Progenitor cell of endocrine pancreas (in vitro differentiated cells): ENCODE measurements around the gene PDE6C. TPM values are rescaled to one million over a fixed set of nuclear protein-coding genes. Genes with fewer than 3 reads are reported as not detected.

ENCODE experiments used
- DNase-seq: peaks from one replicate; pipeline ENCODE4 v3.0.0; 2021; ENCODE audit warnings: low spot score; ENCODE audit not compliant: unreplicated experiment
- H3K27ac Mint-ChIP-seq: 2 replicates; pipeline ENCODE4 v1.8.0; 2021; ENCODE audit warnings: mild to moderate bottlenecking, moderate library complexity, mixed read lengths
- H3K27me3 Mint-ChIP-seq: 2 replicates; pipeline ENCODE4 v1.8.0; 2021; ENCODE audit warnings: mixed read lengths
- H3K36me3 Mint-ChIP-seq: 2 replicates; pipeline ENCODE4 v1.8.0; 2022; ENCODE audit warnings: mixed read lengths; ENCODE audit not compliant: insufficient read depth
- H3K4me1 Mint-ChIP-seq: 2 replicates; pipeline ENCODE4 v1.8.0; 2021; ENCODE audit warnings: low read depth, mixed read lengths
- H3K4me3 Mint-ChIP-seq: 2 replicates; pipeline ENCODE4 v1.8.0; 2021; ENCODE audit warnings: low read depth, mild to moderate bottlenecking, moderate library complexity, mixed read lengths
- H3K9me3 Mint-ChIP-seq: 2 replicates; pipeline ENCODE4 v1.8.0; 2021; ENCODE audit warnings: low read depth, mixed read lengths
- CTCF ChIP-seq: fragments of 200-600 bp; sonication (generic); IDR thresholded peaks from one replicate; pipeline ENCODE4 v1.5.0; 2021; ENCODE audit warnings: antibody characterized with exemption, mild to moderate bottlenecking; ENCODE audit not compliant: unreplicated experiment
- total RNA-seq: library from RNA; stranded (reverse); gene quantifications from 2 replicates; pipeline ENCODE4 v1.2.1, GENCODE V29; 2021

The PDE6C gene
- total RNA-seq, 1 donor from 2014 or later, result not detected

GRCh38 chr10:93672022-93672678, 59.8 kb downstream of the PDE6C start:
- no peak for TF ChIP-seq CTCF
- Mint-ChIP-seq H3K27me3 (no peaks in the 10 kb centered on the region), H3K4me3 (no peak overlapping the region), H3K27ac (no peak overlapping the region), H3K4me1 (peaks cover 8% of the 10 kb centered on the region), H3K9me3 (no peaks in the 10 kb centered on the region), H3K36me3 (peaks cover 10% of the 10 kb centered on the region)
- DNase-seq, result no peak

GRCh38 chr10:93672890-93673289, 60.6 kb downstream of the PDE6C start:
- Mint-ChIP-seq H3K9me3 (no peaks in the 10 kb centered on the region), H3K4me1 (peaks cover 8% of the 10 kb centered on the region)

GRCh38 chr10:93673791-93674190, 61.5 kb downstream of the PDE6C start:
- H3K4me1 Mint-ChIP-seq, result peaks cover 8% of the 10 kb centered on the region
- no peaks in the 10 kb centered on the region for H3K27me3 Mint-ChIP-seq
- peaks cover 9% of the 10 kb centered on the region for H3K36me3 Mint-ChIP-seq
- DNase-seq, result no peak
- TF ChIP-seq CTCF, result no peak
- no peaks in the 10 kb centered on the region for H3K9me3 Mint-ChIP-seq
- no peak overlapping the region for H3K27ac Mint-ChIP-seq
- no peak overlapping the region for H3K4me3 Mint-ChIP-seq

More at GRCh38 chr10:93672890-93673289, 60.6 kb downstream of the PDE6C start:
- no peak overlapping the region for H3K4me3 Mint-ChIP-seq
- DNase-seq, result no peak
- TF ChIP-seq CTCF, result no peak
- H3K27me3 Mint-ChIP-seq, result no peaks in the 10 kb centered on the region
- peaks cover 11% of the 10 kb centered on the region for H3K36me3 Mint-ChIP-seq
- no peak overlapping the region for H3K27ac Mint-ChIP-seq

GRCh38 chr10:93678386-93678785, 66.0 kb downstream of the PDE6C start:
- DNase-seq, result no peak

More at GRCh38 chr10:93678386-93678785, 66.0 kb downstream of the PDE6C start:
- Mint-ChIP-seq H3K27me3 (no peaks in the 10 kb centered on the region), H3K4me3 (no peak overlapping the region), H3K27ac (no peak overlapping the region), H3K9me3 (no peaks in the 10 kb centered on the region), H3K4me1 (no peaks in the 10 kb centered on the region), H3K36me3 (peaks cover 5% of the 10 kb centered on the region)
- no peak for TF ChIP-seq CTCF
